ENCODE results near the gene DPYSL4.

DNA sequence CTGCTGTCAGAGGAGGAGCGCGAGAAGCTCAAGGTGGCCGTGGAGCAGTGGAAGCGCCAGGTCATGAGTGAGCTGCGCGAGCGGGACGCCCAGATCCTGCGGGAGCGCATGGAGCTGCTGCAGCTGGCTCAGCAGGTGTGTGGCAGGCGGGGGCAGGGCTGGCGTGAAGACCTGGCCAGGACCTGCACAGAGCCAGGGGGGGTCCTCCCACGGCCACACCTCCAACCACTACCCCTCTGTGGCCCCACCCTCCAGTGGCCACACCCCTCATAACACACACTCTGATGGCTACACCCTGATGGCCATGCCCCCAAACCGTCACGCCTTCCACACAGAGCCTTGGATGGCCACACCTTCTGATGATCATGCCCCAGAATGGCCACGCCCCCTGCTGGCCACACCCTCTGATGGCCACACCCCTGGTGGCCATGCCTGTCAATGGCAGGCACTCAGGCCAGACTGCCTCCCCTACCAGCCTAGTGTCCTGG is 23.4 kb upstream of the DPYSL4 start:
- TF ChIP-seq ZNF780A (CRISPR knock-in tag; IDR thresholded peaks at IDR 0.05) = no peak
- no peak for TF ChIP-seq FOSL1 (CRISPR knock-in tag; IDR thresholded peaks at IDR 0.05; ENCODE audit: borderline replicate concordance)
- no peak for TF ChIP-seq AHR (CRISPR knock-in tag; IDR thresholded peaks at IDR 0.05)
- no peak for TF ChIP-seq ZNF274 (CRISPR knock-in tag; IDR thresholded peaks at IDR 0.05)
- no peak for TF ChIP-seq POLR2A (IDR thresholded peaks at IDR 0.05; ENCODE audit: insufficient read depth in 1 of 2, low read depth in 2 of 2, low read length in 2 of 2)
- no peak for TF ChIP-seq POLR2AphosphoS5 (IDR thresholded peaks at IDR 0.05; ENCODE audit: low read depth, low read length)
- no peak for TF ChIP-seq ZFYVE20 (CRISPR knock-in tag; IDR thresholded peaks at IDR 0.05; ENCODE audit: borderline replicate concordance, low read depth)
- TF ChIP-seq RAD51 (IDR thresholded peaks at IDR 0.05; ENCODE audit: borderline replicate concordance) = no peak
- no peak for TF ChIP-seq KDM1A (CRISPR knock-in tag; IDR thresholded peaks at IDR 0.05)
- no peak for TF ChIP-seq RAD21 (CRISPR knock-in tag; IDR thresholded peaks at IDR 0.05)
- TF ChIP-seq, protein P1, sequence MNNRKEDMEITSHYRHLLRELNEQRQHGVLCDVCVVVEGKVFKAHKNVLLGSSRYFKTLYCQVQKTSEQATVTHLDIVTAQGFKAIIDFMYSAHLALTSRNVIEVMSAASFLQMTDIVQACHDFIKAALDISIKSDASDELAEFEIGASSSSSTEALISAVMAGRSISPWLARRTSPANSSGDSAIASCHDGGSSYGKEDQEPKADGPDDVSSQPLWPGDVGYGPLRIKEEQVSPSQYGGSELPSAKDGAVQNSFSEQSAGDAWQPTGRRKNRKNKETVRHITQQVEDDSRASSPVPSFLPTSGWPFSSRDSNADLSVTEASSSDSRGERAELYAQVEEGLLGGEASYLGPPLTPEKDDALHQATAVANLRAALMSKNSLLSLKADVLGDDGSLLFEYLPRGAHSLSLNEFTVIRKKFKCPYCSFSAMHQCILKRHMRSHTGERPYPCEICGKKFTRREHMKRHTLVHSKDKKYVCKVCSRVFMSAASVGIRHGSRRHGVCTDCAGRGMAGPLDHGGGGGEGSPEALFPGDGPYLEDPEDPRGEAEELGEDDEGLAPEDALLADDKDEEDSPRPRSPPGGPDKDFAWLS (CRISPR knock-in tag; IDR thresholded peaks at IDR 0.05; ENCODE audit: borderline replicate concordance) = no peak
- TF ChIP-seq PHF21A (CRISPR knock-in tag; IDR thresholded peaks at IDR 0.05) = no peak
